ENCODE results near the gene SPTBN4.

SPTBN4 gene

DNA sequence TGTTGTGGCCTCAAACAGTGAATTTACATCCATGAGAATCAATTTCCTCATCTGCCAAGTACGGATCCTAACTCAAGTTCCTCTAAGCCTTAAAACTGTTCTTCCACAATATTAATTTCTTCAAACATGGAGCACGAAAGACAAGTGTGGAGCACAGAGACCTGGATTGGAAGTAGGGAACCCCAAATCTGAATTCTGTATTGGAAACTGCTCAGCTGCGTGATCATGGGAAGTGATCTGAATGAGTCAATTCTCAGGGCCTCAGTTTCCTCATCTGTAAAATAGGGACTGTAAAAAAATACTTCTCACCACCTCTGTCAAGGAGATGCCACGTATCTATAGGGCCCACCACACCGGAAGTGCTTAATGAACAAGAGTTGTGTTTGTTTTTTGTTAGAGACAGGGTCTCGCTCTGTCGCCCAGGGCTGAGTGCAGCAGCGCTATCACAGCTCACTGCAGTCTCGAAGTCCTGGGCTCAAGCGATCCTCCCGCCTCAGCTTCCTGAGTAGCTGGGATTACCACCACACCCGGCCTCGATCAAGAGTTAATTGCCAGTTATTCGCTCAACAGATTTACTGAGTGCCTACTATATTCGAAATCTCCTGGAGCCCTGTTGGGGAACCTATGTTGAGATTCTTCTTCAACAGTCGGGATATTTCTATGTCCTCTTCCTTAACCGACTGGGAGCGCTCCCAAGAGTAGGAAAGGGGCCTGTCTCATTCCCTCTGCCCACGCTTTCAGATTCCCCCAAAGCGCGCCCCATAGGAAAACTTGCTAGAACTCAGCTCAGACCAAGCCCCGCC, 24.3 kb upstream of the SPTBN4 start:
- H3K36me3 ChIP-seq (ENCODE audit: control insufficient read depth in 2 of 2, insufficient read depth in 2 of 2, low read length in 2 of 2): peaks cover 17 to 23% of the 10 kb centered on the region in 2 donors
- peaks cover 24% of the 10 kb centered on the region for H3K4me1 ChIP-seq (ENCODE audit: control insufficient read depth, insufficient read depth, low read length)
- peak overlapping the region; percentile 63 to 100 for H3K4me3 ChIP-seq (ENCODE audit: low read length in 2 of 2)
- no peaks in the 10 kb centered on the region for H3K27me3 ChIP-seq (ENCODE audit: control insufficient read depth in 1 of 2, insufficient read depth in 2 of 2, low read length in 2 of 2)
- no peaks in the 10 kb centered on the region for H3K9me3 ChIP-seq (ENCODE audit: control insufficient read depth in 2 of 2, low read length in 2 of 2)
- H3K9ac ChIP-seq (ENCODE audit: low read length in 2 of 2): peak overlapping the region; percentile 58 to 65
- peak overlapping the region; percentile 99 for H3K27ac ChIP-seq (ENCODE audit: low read length)

- Histone ChIP-seq H3K36me3 (ENCODE audit: control insufficient read depth in 2 of 2, insufficient read depth in 2 of 2, low read length in 2 of 2) (peaks cover 20 to 29% of the 10 kb centered on the region in 2 donors), H3K9me3 (ENCODE audit: control insufficient read depth in 2 of 2, low read length in 2 of 2) (no peaks in the 10 kb centered on the region), H3K4me1 (ENCODE audit: control insufficient read depth, insufficient read depth, low read length) (peaks cover 24% of the 10 kb centered on the region), H3K27ac (ENCODE audit: low read length) (peak overlapping the region; percentile 99), H3K4me3 (ENCODE audit: low read length in 2 of 2) (peak overlapping the region; percentile 73 to 100), H3K9ac (ENCODE audit: low read length in 2 of 2) (peak overlapping the region; percentile 83 to 100), H3K27me3 (ENCODE audit: control insufficient read depth in 1 of 2, insufficient read depth in 2 of 2, low read length in 2 of 2) (no peaks in the 10 kb centered on the region)
These were observed 23.4 kb upstream of the SPTBN4 start for GRCh38 chr19:40443131-40443999.

- no peaks in the 10 kb centered on the region for H3K27me3 ChIP-seq (ENCODE audit: control insufficient read depth in 1 of 2, insufficient read depth in 2 of 2, low read length in 2 of 2)
- H3K36me3 ChIP-seq (ENCODE audit: control insufficient read depth in 2 of 2, insufficient read depth in 2 of 2, low read length in 2 of 2): peaks cover 20 to 34% of the 10 kb centered on the region in 2 donors
- H3K4me3 ChIP-seq (ENCODE audit: low read length in 2 of 2): peak within 1 kb of the TSS; percentile 73 to 100
- H3K9me3 ChIP-seq (ENCODE audit: control insufficient read depth in 2 of 2, low read length in 2 of 2): no peaks in the 10 kb centered on the region
- H3K9ac ChIP-seq (ENCODE audit: low read length in 2 of 2): peak within 1 kb of the TSS; percentile 83 to 100
- peaks cover 24% of the 10 kb centered on the region for H3K4me1 ChIP-seq (ENCODE audit: control insufficient read depth, insufficient read depth, low read length)
- H3K27ac ChIP-seq (ENCODE audit: low read length): peak within 1 kb of the TSS; percentile 99
These were observed 22.6 kb upstream of the SPTBN4 start, which contains the start of gene SERTAD3 for GRCh38 chr19:40444000-40444824. SERTAD3 (minus strand) TSS chr19:40444335; CDS start chr19:40442080, 2,255 bp downstream.

- Histone ChIP-seq H3K27me3 (ENCODE audit: control insufficient read depth in 1 of 2, insufficient read depth in 2 of 2, low read length in 2 of 2) (no peaks in the 10 kb centered on the region), H3K4me3 (ENCODE audit: low read length in 2 of 2) (peak overlapping the region; percentile 58 to 100), H3K36me3 (ENCODE audit: control insufficient read depth in 2 of 2, insufficient read depth in 2 of 2, low read length in 2 of 2) (peaks cover 20 to 37% of the 10 kb centered on the region in 2 donors), H3K9ac (ENCODE audit: low read length in 2 of 2) (peak overlapping the region; percentile 77 to 86), H3K9me3 (ENCODE audit: control insufficient read depth in 2 of 2, low read length in 2 of 2) (no peaks in the 10 kb centered on the region), H3K4me1 (ENCODE audit: control insufficient read depth, insufficient read depth, low read length) (peaks cover 24% of the 10 kb centered on the region), H3K27ac (ENCODE audit: low read length) (peak overlapping the region; percentile 99)
These were observed 21.9 kb upstream of the SPTBN4 start for GRCh38 chr19:40444825-40445312.

- H3K9ac ChIP-seq (ENCODE audit: low read length in 2 of 2): no peak overlapping the region
- H3K36me3 ChIP-seq (ENCODE audit: control insufficient read depth in 2 of 2, insufficient read depth in 2 of 2, low read length in 2 of 2): peaks cover 14 to 28% of the 10 kb centered on the region in 2 donors
These were observed 21.0 kb upstream of the SPTBN4 start for GRCh38 chr19:40445780-40446262.

DNA sequence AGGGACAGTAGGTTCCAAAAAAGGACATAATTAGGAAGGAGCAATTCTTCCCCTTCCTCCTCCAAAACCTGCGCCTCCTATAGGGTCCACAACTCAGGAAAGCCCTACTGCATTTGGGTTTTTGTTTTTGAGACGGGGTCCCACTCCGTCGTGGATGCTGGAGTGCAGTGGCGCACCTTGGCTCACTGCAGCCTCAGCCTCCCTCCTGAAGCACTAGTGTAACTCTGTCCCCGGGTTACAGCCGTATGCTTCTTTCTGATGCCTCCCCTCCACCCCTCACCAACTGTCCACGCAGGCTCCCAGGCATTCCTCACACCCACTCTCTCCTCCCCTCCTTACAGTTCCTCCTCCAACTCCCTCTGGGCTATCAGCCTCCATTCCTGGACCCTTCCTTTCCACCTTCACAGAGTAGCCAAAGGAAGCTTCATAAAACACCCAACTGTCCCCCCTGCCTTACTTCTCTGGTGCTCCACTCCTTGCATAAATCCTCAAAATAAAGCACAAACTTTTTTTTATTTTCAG, 20.5 kb upstream of the SPTBN4 start:
- no peaks in the 10 kb centered on the region for H3K27me3 ChIP-seq (ENCODE audit: control insufficient read depth in 1 of 2, insufficient read depth in 2 of 2, low read length in 2 of 2)
- H3K4me1 ChIP-seq (ENCODE audit: control insufficient read depth, insufficient read depth, low read length): peaks cover 15% of the 10 kb centered on the region
- H3K36me3 ChIP-seq (ENCODE audit: control insufficient read depth in 2 of 2, insufficient read depth in 2 of 2, low read length in 2 of 2): peaks cover 9 to 26% of the 10 kb centered on the region in 2 donors
- H3K9ac ChIP-seq (ENCODE audit: low read length in 2 of 2): no peak overlapping the region
- no peak overlapping the region for H3K4me3 ChIP-seq (ENCODE audit: low read length in 2 of 2)
- H3K27ac ChIP-seq (ENCODE audit: low read length): peak overlapping the region; percentile 49
- H3K9me3 ChIP-seq (ENCODE audit: control insufficient read depth in 2 of 2, low read length in 2 of 2): no peaks in the 10 kb centered on the region

More at GRCh38 chr19:40445780-40446262, 21.0 kb upstream of the SPTBN4 start:
- H3K9me3 ChIP-seq (ENCODE audit: control insufficient read depth in 2 of 2, low read length in 2 of 2): no peaks in the 10 kb centered on the region
- no peak overlapping the region for H3K4me3 ChIP-seq (ENCODE audit: low read length in 2 of 2)
- H3K27ac ChIP-seq (ENCODE audit: low read length): peak overlapping the region; percentile 49
- no peaks in the 10 kb centered on the region for H3K27me3 ChIP-seq (ENCODE audit: control insufficient read depth in 1 of 2, insufficient read depth in 2 of 2, low read length in 2 of 2)
- H3K4me1 ChIP-seq (ENCODE audit: control insufficient read depth, insufficient read depth, low read length): peaks cover 20% of the 10 kb centered on the region

DNA sequence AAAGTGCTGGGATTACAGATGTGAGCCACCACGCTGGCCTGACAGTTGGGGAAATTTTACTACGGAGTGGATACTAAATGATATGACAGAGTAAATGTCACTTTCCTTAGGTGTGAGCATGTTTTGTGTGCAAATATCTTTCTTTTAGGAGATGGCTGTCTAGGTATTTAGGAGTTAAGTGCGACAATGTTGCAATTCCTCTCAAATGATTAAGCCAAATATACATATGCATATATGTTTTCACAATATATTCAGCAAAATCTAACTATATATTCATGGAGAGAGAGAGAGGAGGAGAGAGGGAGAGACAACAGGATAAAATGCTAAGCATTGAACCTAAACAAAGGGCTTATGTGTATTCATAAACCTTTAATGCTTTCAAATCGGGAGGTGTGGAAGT, 17.3 kb upstream of the SPTBN4 start:
- Histone ChIP-seq H3K4me3 (ENCODE audit: low read length in 2 of 2) (no peak overlapping the region), H3K4me1 (ENCODE audit: control insufficient read depth, insufficient read depth, low read length) (no peaks in the 10 kb centered on the region), H3K27ac (ENCODE audit: low read length) (no peak overlapping the region), H3K9ac (ENCODE audit: low read length in 2 of 2) (no peak overlapping the region), H3K36me3 (ENCODE audit: control insufficient read depth in 2 of 2, insufficient read depth in 2 of 2, low read length in 2 of 2) (peaks cover 4 to 21% of the 10 kb centered on the region in 2 donors), H3K9me3 (ENCODE audit: control insufficient read depth in 2 of 2, low read length in 2 of 2) (no peaks in the 10 kb centered on the region), H3K27me3 (ENCODE audit: control insufficient read depth in 1 of 2, insufficient read depth in 2 of 2, low read length in 2 of 2) (no peaks in the 10 kb centered on the region)

GRCh38 chr19:40450664-40451063, 16.1 kb upstream of the SPTBN4 start:
- Histone ChIP-seq H3K27me3 (ENCODE audit: control insufficient read depth in 1 of 2, insufficient read depth in 2 of 2, low read length in 2 of 2) (no peaks in the 10 kb centered on the region), H3K4me1 (ENCODE audit: control insufficient read depth, insufficient read depth, low read length) (no peaks in the 10 kb centered on the region), H3K4me3 (ENCODE audit: low read length in 2 of 2) (no peak overlapping the region), H3K36me3 (ENCODE audit: control insufficient read depth in 2 of 2, insufficient read depth in 2 of 2, low read length in 2 of 2) (peaks cover 8 to 23% of the 10 kb centered on the region in 2 donors), H3K27ac (ENCODE audit: low read length) (no peak overlapping the region), H3K9me3 (ENCODE audit: control insufficient read depth in 2 of 2, low read length in 2 of 2) (no peaks in the 10 kb centered on the region), H3K9ac (ENCODE audit: low read length in 2 of 2) (no peak overlapping the region)

- H3K9ac ChIP-seq (ENCODE audit: low read length in 2 of 2): no peak overlapping the region
- no peaks in the 10 kb centered on the region for H3K9me3 ChIP-seq (ENCODE audit: control insufficient read depth in 2 of 2, low read length in 2 of 2)
- H3K27ac ChIP-seq (ENCODE audit: low read length): no peak overlapping the region
- no peaks in the 10 kb centered on the region for H3K27me3 ChIP-seq (ENCODE audit: control insufficient read depth in 1 of 2, insufficient read depth in 2 of 2, low read length in 2 of 2)
- no peak overlapping the region for H3K4me3 ChIP-seq (ENCODE audit: low read length in 2 of 2)
- H3K4me1 ChIP-seq (ENCODE audit: control insufficient read depth, insufficient read depth, low read length): no peaks in the 10 kb centered on the region
- H3K36me3 ChIP-seq (ENCODE audit: control insufficient read depth in 2 of 2, insufficient read depth in 2 of 2, low read length in 2 of 2): peaks cover 8 to 23% of the 10 kb centered on the region in 2 donors
These were observed 14.8 kb upstream of the SPTBN4 start for GRCh38 chr19:40452016-40452415.
